SHP77 (cell line): ENCODE data around the gene ERP44.
"Not testable (repeated sequence)": the region's sequence is repeated elsewhere in the genome, so short reads cannot be mapped to it uniquely, and the experiment has no call there.

Source experiments
- DNase-seq, 2 experiments: peaks; one replicate each; lab custom pipeline; 2025; lab: John Stamatoyannopoulos, UW

ERP44 gene

DNA sequence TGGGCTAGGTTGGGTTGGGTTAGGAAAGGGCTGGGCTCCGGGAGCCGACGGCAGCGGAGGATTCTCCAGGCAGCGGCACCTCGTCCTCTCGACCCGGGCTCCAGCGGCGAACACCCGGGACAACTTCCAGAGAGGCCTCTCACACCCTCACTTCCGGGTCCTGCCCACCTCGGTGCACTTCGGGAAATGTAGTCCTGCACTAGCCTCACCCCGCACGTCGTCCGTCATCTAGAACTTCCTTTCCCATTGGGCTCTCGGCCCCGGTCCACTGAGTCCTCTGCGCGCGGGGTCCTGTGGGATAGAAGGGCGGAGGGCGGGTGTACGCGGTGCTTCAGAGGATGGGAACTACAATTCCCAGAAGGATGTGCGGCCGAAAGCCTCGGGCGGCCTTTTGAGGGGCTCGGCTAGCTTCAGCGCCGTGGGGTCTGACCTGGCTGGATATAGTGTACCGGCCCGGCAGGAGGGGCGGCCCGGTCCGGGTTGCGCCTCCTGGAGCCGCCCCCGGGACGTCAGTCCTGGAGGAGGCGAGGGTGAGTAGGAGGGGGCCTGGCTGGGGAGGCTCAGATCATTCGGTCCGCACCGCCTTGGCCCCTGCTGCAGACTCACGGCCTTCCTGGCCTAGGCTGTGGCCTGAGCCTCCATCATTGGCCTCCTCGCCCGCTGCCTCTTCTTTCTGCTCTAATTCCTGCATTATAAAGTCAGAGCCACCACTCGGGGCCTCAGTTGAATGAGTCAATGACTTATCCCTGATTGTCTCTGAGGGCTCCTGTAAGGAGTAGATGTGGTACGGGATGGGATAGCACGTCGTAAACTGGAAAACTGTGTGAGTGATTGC is at the start of gene ERP44, which contains the start of gene INVS:
Gene ERP44, minus strand, starts transcription at position 114 of the 835 bp plus-strand sequence. CDS start 160 bp downstream, outside the sequence.
Gene INVS, plus strand, starts transcription at position 357 of the 835 bp plus-strand sequence. CDS start 5,279 bp downstream, outside the sequence.
- DNase-seq: peak; percentile 99

DNA sequence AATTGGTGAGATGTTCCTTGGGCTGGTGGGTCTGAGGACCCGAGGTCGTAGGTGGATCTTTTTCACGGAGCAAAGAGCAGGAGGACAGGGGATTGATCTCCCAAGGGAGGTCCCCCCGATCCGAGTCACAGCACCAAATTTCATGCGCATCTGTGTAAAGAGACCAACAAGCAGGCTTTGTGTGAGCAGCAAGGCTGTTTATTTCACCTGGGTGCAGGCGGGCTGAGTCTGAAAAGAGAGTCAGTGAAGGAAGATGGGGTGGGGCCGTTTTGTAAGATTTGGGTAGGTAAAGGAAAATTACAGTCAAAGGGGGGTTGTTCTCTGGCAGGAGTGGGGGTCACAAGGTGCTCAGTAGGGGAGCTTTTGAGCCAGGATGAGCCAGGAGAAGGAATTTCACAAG is 47.2 kb upstream of the ERP44 start:
- not testable (repeated sequence) for DNase-seq

DNA sequence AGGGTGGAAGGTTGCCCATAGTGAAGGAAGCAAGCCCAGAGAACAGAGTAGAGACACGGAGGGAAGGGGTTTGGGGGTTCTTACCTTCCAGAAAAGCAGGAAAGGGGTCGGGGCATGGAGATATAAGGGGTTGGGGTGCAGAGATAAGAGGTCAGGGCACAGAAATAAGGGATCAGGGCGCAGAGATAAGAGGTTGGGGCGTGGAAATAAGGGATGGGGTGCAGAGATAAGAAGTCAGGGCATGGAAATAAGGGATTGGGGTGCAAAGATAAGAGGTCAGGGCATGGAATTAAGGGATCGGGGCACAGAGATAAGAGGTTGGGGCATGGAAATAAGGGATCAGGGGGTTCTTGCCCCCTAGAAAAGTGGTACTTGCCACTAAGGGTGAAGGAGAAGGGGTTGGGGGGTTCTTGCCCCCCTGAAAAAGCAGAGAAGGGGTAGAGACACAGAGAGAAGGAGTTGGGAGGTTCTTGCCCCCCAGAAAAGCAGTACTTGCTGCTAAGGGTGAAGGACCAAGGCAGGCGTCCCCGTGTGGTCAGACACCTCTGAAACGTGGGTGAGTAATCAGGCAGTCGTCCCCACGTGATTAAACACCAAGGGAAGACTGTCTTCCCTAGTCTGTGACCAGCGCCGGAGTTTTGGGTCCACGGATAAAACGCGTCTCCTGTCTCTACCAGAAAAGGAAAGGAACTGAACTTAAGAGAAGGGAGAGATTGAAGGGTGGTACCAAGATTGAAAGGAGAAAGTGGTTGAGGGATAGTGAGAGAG is 46.6 kb upstream of the ERP44 start:
- not testable (repeated sequence) for DNase-seq

DNA sequence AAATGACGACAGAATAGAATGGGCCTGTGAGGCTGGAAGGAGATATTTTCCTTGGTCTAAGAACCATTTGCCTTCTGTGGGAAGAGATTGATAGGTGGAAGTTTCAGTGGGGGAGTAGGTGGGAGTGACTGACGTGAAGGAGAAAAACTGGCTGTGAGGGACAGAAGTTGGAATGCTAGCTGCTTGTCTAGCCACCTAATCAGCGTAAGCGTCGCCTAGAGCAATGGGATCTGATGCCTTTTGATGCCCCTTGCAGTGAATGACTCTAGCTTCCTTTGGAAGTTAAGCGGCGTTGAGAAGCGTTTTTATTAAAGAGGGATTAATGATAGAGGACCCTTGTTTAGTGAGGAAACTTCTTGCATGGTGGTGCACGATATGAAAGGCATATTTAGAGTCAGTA is 43.1 kb upstream of the ERP44 start:
- DNase-seq: not testable (repeated sequence)

DNA sequence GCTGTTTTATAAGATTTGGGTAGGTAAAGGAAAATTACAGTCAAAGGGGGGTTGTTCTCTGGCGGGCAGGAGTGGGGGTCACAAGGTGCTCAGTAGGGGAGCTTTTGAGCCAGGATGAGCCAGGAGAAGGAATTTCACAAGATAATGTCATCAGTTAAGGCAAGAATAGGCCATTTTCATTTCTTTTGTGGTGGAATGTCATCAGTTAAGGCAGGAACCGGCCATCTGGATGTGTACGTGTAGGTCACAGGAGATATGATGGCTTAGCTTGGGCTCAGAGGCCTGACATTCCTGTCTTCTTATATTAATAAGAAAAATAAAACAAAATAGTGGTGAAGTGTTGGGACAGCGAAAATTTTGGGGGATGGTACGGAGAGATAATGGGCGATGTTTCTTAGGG is 41.5 kb upstream of the ERP44 start:
- DNase-seq: not testable (repeated sequence)

DNA sequence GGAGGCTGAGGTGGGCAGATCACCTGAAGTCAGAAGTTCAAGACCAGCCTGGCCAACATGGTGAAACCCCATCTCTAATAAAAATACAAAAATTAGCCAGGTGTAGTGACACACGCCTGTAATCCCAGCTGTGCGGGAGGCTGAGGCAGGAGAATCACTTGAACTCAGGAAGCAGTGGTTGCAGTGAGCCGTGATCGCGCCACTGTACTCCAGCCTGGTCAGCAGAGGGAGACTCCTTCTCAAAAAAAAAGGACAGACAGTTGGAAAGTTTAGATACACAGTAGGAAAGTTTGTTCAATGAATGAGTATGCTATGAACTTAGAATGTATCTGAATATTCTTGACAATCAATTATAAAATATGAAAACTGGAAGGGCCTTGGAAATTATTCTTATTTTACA is 38.0 kb upstream of the ERP44 start:
- DNase-seq: not testable (repeated sequence)

DNA sequence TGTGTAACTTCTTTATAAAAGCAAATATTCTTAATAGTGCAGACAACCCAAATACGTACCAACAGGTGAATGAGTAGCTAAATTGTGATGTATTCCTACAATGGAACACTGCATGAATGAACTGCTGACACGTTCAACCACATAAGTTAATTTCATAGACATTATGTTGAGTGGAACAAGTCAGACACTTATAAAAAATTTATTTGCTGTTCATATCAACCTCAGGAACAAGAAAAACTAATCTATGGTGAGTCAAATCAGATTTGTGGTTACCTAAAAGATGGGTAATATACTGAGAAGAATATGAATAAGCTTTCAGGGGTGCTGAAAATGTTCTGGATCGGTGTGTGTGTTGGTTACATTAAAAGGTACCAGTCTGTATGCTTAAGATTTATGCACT is 35.9 kb upstream of the ERP44 start:
- DNase-seq: no peak

DNA sequence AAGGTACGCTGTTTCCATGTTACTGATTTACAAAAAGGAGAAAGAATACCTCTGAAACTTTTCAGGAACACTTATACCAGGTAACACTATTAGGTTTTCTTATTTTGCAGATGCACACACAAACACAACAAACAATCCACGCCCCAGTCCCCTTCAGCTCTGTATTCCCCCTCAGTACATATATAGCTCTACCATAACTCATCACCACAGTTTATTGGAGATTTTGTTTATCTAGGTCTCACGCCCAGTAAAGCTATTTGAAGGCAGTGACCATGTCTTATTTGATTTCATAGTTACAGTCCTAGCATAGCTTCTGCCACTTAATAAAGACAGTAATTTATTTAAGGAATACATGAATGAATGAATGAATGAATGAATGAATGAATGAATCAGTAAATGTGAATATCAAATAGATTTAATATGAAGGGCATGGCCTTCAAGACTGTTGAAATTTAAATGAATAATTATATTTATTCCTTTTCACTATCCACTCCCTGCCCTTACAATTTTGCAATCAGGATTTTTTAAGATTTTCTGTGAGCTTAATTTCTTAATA is 33.2 kb upstream of the ERP44 start:
- DNase-seq: no peak

DNA sequence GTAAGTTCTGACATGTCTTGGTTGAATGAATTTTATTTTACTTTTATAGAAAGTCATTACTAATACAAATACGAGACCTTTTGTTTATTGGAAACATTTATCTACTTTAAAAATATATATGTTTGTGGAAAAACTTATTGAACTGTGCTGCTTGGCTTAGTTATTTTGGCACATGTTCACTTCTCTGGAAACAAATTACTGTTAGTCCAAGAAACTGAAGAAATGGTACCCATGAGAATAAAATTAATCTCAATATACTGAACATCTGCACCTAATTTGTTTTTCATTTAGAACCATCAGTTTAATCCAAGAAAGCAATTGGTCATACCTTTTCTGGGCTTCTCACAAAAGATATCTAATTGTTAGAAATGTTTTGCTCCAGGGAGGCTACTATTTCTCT is 32.4 kb upstream of the ERP44 start:
- DNase-seq: no peak

DNA sequence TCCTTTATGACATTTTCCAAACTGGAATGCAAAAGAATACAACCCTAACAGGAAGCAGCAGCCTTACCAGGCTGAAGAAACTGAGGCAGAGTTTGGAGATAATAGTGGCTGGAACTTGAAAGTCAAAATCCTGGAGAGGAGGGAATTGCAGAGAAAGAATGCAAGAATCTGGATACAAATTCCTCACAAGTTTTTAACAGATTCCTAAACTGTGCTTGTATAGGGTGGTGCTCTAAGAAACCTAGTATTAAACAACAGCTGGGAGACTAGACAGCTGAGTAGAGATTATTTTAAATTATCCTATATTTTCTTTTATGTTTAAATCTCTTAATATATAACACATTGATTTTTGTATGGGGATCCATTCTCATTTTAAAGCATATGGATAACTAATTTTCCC is 31.0 kb upstream of the ERP44 start:
- DNase-seq: no peak

DNA sequence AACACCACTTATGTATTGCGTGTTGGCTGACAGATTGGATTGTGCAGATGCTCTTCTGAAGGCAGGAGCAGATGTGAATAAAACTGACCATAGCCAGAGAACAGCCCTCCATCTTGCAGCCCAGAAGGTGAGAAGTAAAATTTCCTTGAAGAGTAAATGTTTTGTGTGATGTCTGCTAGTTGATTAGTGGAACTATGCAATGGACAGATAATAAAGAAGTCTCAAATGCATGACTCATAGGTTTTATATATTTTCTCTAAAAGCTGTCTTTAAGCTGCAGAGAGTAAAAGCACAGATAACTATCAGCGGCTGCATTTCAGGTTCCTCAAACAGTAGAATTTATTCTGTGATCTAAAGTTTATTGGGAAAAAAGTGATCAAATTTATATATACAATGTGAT is 27.6 kb upstream of the ERP44 start:
- no peak for DNase-seq

DNA sequence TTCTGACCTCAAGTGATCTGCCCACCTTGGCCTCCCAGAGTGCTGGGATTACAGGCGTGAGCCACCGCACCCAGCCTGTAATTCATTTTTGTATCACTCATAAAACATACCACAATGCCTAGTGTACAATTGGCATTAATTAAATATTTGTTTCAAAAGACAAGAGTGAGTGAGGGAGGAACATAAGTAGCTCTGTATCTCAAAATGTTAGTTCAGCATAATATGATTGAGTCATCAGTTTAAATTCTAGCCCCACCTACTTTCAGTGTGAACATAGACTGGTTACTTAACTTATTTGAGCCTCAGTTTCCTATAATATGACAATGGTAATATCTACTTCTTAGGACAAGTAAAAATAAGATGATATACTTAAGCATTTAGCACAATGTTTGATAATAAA is 27.1 kb upstream of the ERP44 start:
- DNase-seq: no peak

DNA sequence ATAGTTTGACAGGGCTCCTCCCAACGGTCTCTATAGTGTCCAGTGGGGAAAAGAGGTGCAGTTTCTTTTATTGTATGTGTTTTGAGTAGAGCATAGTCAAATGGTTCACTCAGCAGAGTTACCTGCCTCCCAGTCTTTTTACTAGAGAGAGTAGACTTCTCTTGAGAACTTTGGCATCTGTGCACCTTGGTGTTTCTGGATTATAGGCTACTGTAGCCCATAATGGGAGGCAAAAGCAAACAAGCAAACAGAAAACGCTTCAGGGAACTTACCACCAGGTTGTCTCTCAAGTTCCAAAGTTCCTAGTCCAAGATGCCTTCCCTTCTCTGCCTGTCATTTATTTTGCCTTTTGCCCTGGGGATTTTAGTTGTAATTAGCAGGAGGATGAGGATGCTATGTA is 26.4 kb upstream of the ERP44 start:
- DNase-seq: no peak

DNA sequence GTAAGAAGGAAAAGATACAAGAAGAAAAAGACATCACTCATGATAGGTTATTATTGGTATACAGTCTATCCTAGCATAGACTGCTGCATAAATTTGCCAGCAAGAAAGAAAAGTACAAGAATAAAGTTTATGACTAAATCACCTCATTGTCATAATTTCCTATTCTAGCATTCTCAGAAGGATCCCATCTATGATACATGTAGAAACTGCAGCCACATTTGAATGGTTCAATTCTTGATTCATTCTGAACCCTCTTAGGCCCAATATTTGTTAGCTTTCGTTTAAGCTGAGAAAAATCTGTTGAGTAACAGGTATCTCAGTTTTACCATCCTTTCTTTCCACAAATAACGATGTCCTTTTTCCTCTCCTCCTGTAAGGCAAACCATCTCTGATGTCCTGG is 21.5 kb upstream of the ERP44 start:
- DNase-seq: no peak

DNA sequence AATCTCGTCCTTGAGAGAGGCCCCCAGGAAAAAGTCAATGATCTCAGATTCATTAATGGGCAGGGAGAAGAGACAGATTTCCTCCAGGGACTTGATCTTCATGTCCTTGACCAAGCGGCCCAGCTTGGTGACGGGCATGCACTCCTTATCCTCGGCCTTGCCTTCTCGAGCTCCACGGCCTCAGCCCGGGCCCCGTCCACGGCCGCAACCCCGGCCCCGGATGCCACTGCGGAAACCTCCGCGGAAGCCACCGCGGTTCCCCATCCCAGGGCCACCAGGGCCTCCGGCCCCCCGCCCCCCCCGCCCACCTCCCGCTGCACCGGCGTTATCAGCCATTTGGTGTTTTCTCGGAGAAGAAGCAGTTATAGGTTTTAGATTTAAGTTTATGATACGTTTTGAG is 18.5 kb upstream of the ERP44 start:
- DNase-seq: no peak

DNA sequence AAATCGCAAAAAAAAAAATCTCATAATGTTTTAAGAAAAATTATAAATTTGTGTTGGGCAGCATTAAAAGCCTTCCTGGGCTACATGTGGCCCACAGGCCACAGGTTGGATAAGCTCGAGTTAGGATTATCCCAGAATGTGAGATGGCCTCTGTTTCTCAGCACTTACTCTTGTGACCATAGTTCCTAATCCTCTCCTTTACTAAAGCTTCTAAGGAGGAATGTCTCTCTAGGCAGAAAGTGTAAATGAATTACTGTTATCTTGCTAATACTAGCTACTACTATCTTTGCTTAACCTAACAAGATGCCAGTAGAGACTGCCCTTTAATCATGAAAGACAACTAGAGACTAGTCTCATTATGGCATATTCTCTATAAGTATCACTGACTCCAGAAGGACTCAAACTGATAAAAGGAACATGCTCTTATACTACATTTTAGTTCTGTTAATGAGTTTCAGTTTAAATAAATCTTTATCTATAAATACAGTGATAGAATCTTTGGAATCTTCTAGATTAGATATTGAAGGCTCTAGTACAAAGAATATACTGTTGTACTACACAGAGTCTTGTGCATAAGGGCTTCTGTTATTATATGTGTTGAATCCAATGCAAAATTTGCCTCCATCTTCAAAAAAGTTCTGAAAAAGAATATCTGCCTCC is 14.0 kb upstream of the ERP44 start:
- no peak for DNase-seq

DNA sequence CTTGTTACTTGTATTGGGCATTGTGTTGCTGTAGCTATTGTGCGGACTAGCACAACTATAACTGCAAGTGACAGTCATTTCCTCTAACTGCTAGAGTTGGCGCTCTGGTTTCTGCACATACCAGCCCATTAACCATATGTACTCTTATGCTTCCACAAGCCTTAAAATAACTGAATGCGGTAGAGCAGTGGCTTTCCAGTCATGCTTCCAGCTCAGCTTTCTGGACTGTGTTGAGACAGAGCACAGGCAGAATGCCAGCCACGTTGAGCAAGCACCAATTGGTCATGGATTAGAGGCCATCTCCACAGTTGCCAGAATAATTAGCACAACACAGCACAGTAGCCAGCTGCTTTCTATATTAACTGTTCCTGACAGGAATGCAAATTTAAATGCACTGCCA is 12.4 kb upstream of the ERP44 start:
- DNase-seq: no peak

DNA sequence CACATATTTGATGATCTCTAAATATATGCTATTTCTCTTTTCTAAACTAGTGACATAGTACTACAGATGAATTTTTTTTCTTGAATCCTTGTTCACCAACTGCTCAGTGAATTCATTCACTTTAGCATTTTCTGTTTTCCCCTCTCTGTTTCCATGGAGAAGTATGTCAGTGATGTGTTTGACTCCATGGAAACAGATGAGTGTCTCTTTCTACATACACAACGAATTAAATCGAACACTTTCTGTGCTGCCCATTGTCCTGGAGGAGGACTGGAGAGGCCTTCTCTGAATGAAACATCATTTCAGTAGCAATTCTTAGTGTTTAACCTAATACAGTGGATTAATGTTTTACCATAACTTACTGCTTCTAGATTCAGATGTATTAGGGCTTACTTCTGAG is 9.8 kb upstream of the ERP44 start:
- peak in 1 of 2 experiments; percentile 2 for DNase-seq

DNA sequence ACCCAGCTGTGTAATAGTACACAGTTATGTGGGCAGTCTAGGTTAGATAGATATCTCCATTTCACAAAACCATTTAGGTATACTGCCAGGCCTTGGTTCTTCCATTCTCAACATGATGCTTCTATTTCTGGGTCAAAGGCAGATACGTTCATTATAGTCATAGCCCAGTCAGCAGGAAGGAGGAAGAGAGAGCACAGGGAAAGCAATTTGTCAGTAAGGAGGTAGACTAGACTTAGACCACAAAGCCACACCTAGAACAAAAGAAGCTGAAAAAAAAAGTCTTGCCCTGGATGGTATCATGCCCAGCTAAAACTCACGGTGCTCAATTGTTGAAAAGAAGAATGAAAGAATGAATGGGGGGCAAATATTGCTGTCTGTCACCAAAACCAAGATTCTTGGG is 7.8 kb upstream of the ERP44 start:
- DNase-seq: no peak

DNA sequence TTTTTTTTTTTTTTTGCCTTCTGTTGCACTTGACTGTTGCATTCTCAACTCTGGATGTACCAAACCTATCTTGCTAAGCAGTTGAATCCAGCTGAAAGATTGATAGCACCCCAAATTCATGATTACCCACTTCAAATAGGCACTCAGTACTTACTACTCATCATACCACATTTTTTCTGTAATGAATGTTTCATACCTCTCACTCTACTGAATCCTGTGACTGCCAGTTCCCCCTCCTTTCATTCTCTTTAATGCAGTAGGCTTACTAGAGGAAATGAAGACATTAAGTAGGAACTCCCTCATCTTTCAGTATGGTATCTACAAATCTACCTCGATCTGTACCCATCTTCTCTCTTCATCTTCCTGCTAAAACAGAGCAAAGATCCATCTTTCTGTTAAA is 7.1 kb upstream of the ERP44 start:
- no peak for DNase-seq

DNA sequence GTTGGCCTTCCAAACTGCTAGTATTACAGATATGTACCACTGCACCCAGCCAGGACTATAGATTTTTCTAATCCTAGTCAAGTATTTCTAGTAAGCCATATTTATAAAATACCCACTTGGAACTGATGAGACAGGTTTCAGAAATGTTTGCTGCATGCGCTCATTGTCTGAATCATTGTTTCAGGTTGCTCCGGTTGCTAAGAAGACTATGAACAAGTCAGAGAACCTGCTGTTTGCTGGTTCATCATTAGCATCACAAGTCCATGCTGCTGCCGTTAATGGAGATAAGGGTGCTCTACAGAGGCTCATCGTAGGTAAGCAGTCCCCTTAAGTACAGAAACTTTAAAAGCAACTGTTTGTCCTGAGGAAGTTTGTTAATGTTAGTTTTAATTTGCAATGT is 5.5 kb upstream of the ERP44 start:
- no peak for DNase-seq

DNA sequence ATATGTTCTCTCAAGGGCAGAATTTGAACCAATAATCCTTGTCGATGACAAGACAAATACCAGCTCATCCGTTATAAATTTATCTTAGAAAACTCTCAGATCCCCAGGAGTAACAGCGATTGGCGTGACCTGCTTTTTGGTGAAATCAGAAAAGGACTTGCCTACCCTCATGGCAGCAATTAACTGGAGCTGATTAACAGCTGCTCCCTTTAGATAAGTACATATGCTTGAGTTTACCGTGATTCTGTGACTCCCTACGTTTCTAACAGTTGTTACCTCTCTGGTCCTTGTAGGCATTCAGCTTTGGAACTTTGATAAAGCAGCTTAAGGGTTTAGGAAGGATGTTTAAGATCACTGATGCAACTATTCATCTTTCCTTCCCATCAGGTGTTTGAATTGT is 2.8 kb upstream of the ERP44 start:
- no peak for DNase-seq
